Liver (tissue), 9 donors: Measurements from ENCODE around the gene SERPINA4. TPM values are rescaled to one million over a fixed set of nuclear protein-coding genes. Genes with fewer than 3 reads are reported as not detected.

ENCODE experiments used
- DNase-seq: peaks from one replicate; pipeline ENCODE4 v3.0.0-alpha.2; 2017; ENCODE audit warnings: low spot score
- H3K27ac ChIP-seq, 2 donors: one replicate each; pipeline ENCODE4 v1.7.0; 2013; ENCODE audit warnings: inconsistent platforms in 2 of 2, low read length in 2 of 2, control low read depth in 1 of 2, low read depth in 1 of 2, mild to moderate bottlenecking in 1 of 2
- H3K27me3 ChIP-seq, 4 donors: one replicate each; pipeline versions ENCODE4 v1.6.1 to v1.7.0; 2013; ENCODE audit warnings: low read length in 3 of 4, inconsistent platforms in 1 of 4, mild to moderate bottlenecking in 1 of 4, moderate library complexity in 1 of 4; ENCODE audit not compliant: control insufficient read depth in 4 of 4, insufficient read depth in 4 of 4
- H3K36me3 ChIP-seq, 4 donors: one replicate each; pipeline versions ENCODE4 v1.6.1 to v1.7.0; 2013; ENCODE audit warnings: low read length in 3 of 4, mild to moderate bottlenecking in 3 of 4, low read depth in 1 of 4, moderate library complexity in 1 of 4; ENCODE audit not compliant: control insufficient read depth in 4 of 4, insufficient read depth in 3 of 4
- H3K4me1 ChIP-seq, 4 donors: one replicate each; pipeline versions ENCODE4 v1.6.1 to v1.7.0; 2013; ENCODE audit warnings: low read length in 3 of 4, mild to moderate bottlenecking in 3 of 4, moderate library complexity in 1 of 4; ENCODE audit not compliant: control insufficient read depth in 4 of 4, insufficient read depth in 4 of 4
- H3K4me3 ChIP-seq, 3 donors: one replicate each; pipeline versions ENCODE4 v1.6.1 to v1.7.0; 2013; ENCODE audit warnings: low read length in 3 of 3, control low read depth in 1 of 3, low read depth in 1 of 3, mild to moderate bottlenecking in 1 of 3
- H3K9ac ChIP-seq, 2 donors: one replicate each; pipeline ENCODE4 v1.7.0; 2013; ENCODE audit warnings: low read length in 2 of 2, mild to moderate bottlenecking in 2 of 2, moderate library complexity in 2 of 2, control low read depth in 1 of 2, low read depth in 1 of 2
- H3K9me3 ChIP-seq, 4 donors: one replicate each; pipeline versions ENCODE4 v1.6.1 to v1.7.0; 2013; ENCODE audit warnings: low read length in 3 of 4; ENCODE audit not compliant: control insufficient read depth in 4 of 4
- EGR1 ChIP-seq, 2 donors: IDR thresholded peaks; 2 replicates each; pipeline ENCODE4 v1.6.1; 2016 to 2018; ENCODE audit warnings: antibody characterized with exemption in 2 of 2, low read depth in 2 of 2
- FOXA1 ChIP-seq: IDR thresholded peaks from 2 replicates; pipeline ENCODE4 v1.6.1; 2016; ENCODE audit warnings: antibody characterized with exemption
- FOXA2 ChIP-seq: IDR thresholded peaks from 2 replicates; pipeline ENCODE4 v1.6.1; 2016; ENCODE audit warnings: antibody characterized with exemption
- GABPA ChIP-seq, 2 donors: IDR thresholded peaks in 1 of 2; conservative IDR thresholded peaks in 1 of 2; 2 replicates each; pipeline ENCODE4 v1.6.1; 2016; ENCODE audit warnings: antibody characterized with exemption in 2 of 2, mild to moderate bottlenecking in 1 of 2, moderate library complexity in 1 of 2
- HNF4A ChIP-seq, 2 donors: conservative IDR thresholded peaks; 2 replicates each; pipeline ENCODE4 v1.6.1; 2016; ENCODE audit warnings: antibody characterized with exemption in 2 of 2, mild to moderate bottlenecking in 2 of 2
- HNF4G ChIP-seq: IDR thresholded peaks from 2 replicates; pipeline ENCODE4 v1.6.1; 2016; ENCODE audit warnings: antibody characterized with exemption
- JUND ChIP-seq, 2 donors: IDR thresholded peaks; 2 replicates each; pipeline ENCODE4 v1.6.1; 2016; ENCODE audit warnings: antibody characterized with exemption in 2 of 2
- NR2F2 ChIP-seq: IDR thresholded peaks from 2 replicates; pipeline ENCODE4 v1.6.1; 2016; ENCODE audit warnings: antibody characterized with exemption
- RAD21 ChIP-seq, 2 donors: IDR thresholded peaks; 2 replicates each; pipeline ENCODE4 v1.6.1; 2016; ENCODE audit warnings: antibody characterized with exemption in 2 of 2, mild to moderate bottlenecking in 2 of 2
- RXRA ChIP-seq, 2 donors: IDR thresholded peaks; 2 replicates each; pipeline ENCODE4 v1.6.1; 2017 to 2018; ENCODE audit warnings: antibody characterized with exemption in 2 of 2, mild to moderate bottlenecking in 1 of 2
- SP1 ChIP-seq: IDR thresholded peaks from 2 replicates; pipeline ENCODE4 v1.6.1; 2018; ENCODE audit warnings: antibody characterized with exemption, mild to moderate bottlenecking
- TAF1 ChIP-seq: conservative IDR thresholded peaks from 2 replicates; pipeline ENCODE4 v1.6.1; 2016; ENCODE audit warnings: antibody characterized with exemption, mild to moderate bottlenecking
- YY1 ChIP-seq: IDR thresholded peaks from 2 replicates; pipeline ENCODE4 v1.6.1; 2016; ENCODE audit warnings: antibody characterized with exemption, mild to moderate bottlenecking
- WGBS: extraction: QIAGEN DNeasy Blood & Tissue Kit; methylation state at CpG from one replicate; pipeline ENCODE4 v1.1.7; 2013; 5-methylcytosine and 5-hydroxymethylcytosine counted together
- polyA plus RNA-seq, 2 donors: library from polyadenylated mRNA; stranded (reverse) in 1 of 2; unstranded in 1 of 2; fragments of 200-250 nt in 1 of 2; fragments of >200 nt in 1 of 2; fragmentation: Nextera tagmentation in 1 of 2; extraction: Ambion mirVana in 1 of 2; gene quantifications; one replicate each; pipeline versions ENCODE4 v1.2.1 to v1.2.3, GENCODE V29; 2013 to 2015
- total RNA-seq, 2 donors: library from RNA; depleted of rRNA; stranded (reverse); fragments of >200 nt; gene quantifications; one replicate each; pipeline ENCODE4 v1.2.3, GENCODE V29; 2014
- TF ChIP-seq, protein P1 (sequence below): IDR thresholded peaks from 2 replicates; pipeline ENCODE4 v1.6.1; 2016; ENCODE audit warnings: antibody characterized with exemption, mild to moderate bottlenecking
- TF ChIP-seq, protein P2 (sequence below): IDR thresholded peaks from 2 replicates; pipeline ENCODE4 v1.6.1; 2016; ENCODE audit warnings: antibody characterized with exemption
- TF ChIP-seq, protein P3 (sequence below): fragments of 150-350 bp; IDR thresholded peaks from 2 replicates; pipeline ENCODE4 v1.5.1; 2017; ENCODE audit warnings: improper control_type of control experiment, low read depth, low read length; ENCODE audit not compliant: missing input control
- TF ChIP-seq, protein P4 (sequence below): IDR thresholded peaks from 2 replicates; pipeline ENCODE4 v1.6.1; 2016; ENCODE audit warnings: antibody characterized with exemption
- donor health status: healthy.
- donor health status: healthy.
- donor health status: healthy.
- donor health status: healthy.
- donor health status: healthy.

SERPINA4 gene
- total and polyA plus RNA-seq, 4 donors: 50.5 to 150 (median 74.0) TPM

DNA sequence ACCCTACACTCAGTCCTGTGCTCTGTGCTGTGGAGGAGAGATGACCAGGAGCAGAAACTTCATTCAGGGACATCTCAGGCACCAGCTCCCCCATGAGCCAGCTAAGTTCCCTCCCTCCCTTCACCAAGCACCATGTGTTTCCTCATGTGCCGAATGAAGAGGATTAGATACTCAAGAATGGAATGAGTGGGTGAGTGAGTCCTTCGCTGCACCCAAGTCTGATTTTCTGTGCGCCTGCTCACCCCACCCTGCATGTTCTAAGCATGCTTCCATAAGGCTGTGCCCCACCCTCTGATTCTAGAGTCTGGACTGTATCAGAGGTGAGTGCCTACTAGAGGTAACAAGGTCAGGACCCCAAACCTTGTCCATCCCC lies 32.1 kb downstream of the SERPINA4 start:
- Histone ChIP-seq H3K9me3 (no peaks in the 10 kb centered on the region), H3K4me1 (peaks cover 9 to 75% (median 48%) of the 10 kb centered on the region in 4 donors), H3K4me3 (no peak overlapping the region), H3K27ac (peak overlapping the region; percentile 67 to 79), H3K27me3 (no peaks in the 10 kb centered on the region), H3K9ac (no peak overlapping the region), H3K36me3 (peaks cover 6 to 29% (median 21%) of the 10 kb centered on the region in 4 donors)
- no peak for TF ChIP-seq HNF4A (conservative IDR thresholded peaks at IDR 0.05)
- TF ChIP-seq, protein P1, sequence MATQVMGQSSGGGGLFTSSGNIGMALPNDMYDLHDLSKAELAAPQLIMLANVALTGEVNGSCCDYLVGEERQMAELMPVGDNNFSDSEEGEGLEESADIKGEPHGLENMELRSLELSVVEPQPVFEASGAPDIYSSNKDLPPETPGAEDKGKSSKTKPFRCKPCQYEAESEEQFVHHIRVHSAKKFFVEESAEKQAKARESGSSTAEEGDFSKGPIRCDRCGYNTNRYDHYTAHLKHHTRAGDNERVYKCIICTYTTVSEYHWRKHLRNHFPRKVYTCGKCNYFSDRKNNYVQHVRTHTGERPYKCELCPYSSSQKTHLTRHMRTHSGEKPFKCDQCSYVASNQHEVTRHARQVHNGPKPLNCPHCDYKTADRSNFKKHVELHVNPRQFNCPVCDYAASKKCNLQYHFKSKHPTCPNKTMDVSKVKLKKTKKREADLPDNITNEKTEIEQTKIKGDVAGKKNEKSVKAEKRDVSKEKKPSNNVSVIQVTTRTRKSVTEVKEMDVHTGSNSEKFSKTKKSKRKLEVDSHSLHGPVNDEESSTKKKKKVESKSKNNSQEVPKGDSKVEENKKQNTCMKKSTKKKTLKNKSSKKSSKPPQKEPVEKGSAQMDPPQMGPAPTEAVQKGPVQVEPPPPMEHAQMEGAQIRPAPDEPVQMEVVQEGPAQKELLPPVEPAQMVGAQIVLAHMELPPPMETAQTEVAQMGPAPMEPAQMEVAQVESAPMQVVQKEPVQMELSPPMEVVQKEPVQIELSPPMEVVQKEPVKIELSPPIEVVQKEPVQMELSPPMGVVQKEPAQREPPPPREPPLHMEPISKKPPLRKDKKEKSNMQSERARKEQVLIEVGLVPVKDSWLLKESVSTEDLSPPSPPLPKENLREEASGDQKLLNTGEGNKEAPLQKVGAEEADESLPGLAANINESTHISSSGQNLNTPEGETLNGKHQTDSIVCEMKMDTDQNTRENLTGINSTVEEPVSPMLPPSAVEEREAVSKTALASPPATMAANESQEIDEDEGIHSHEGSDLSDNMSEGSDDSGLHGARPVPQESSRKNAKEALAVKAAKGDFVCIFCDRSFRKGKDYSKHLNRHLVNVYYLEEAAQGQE: no peak
- TF ChIP-seq, protein P2, sequence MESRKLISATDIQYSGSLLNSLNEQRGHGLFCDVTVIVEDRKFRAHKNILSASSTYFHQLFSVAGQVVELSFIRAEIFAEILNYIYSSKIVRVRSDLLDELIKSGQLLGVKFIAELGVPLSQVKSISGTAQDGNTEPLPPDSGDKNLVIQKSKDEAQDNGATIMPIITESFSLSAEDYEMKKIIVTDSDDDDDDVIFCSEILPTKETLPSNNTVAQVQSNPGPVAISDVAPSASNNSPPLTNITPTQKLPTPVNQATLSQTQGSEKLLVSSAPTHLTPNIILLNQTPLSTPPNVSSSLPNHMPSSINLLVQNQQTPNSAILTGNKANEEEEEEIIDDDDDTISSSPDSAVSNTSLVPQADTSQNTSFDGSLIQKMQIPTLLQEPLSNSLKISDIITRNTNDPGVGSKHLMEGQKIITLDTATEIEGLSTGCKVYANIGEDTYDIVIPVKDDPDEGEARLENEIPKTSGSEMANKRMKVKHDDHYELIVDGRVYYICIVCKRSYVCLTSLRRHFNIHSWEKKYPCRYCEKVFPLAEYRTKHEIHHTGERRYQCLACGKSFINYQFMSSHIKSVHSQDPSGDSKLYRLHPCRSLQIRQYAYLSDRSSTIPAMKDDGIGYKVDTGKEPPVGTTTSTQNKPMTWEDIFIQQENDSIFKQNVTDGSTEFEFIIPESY: no peak
- no peak for TF ChIP-seq RAD21 (IDR thresholded peaks at IDR 0.05)
- TF ChIP-seq, protein P3, sequence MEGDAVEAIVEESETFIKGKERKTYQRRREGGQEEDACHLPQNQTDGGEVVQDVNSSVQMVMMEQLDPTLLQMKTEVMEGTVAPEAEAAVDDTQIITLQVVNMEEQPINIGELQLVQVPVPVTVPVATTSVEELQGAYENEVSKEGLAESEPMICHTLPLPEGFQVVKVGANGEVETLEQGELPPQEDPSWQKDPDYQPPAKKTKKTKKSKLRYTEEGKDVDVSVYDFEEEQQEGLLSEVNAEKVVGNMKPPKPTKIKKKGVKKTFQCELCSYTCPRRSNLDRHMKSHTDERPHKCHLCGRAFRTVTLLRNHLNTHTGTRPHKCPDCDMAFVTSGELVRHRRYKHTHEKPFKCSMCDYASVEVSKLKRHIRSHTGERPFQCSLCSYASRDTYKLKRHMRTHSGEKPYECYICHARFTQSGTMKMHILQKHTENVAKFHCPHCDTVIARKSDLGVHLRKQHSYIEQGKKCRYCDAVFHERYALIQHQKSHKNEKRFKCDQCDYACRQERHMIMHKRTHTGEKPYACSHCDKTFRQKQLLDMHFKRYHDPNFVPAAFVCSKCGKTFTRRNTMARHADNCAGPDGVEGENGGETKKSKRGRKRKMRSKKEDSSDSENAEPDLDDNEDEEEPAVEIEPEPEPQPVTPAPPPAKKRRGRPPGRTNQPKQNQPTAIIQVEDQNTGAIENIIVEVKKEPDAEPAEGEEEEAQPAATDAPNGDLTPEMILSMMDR: no peak
- no peak for TF ChIP-seq JUND (IDR thresholded peaks at IDR 0.05)
- TF ChIP-seq, protein P4, sequence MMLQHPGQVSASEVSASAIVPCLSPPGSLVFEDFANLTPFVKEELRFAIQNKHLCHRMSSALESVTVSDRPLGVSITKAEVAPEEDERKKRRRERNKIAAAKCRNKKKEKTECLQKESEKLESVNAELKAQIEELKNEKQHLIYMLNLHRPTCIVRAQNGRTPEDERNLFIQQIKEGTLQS: no peak
- no peak for TF ChIP-seq TAF1
- no peak for TF ChIP-seq SP1
- no peak for TF ChIP-seq RXRA (IDR thresholded peaks at IDR 0.05)
- TF ChIP-seq GABPA (IDR thresholded peaks at IDR 0.05 in 1 of 2, conservative IDR thresholded peaks at IDR 0.05 in 1 of 2): no peak
- TF ChIP-seq FOXA1: no peak
- TF ChIP-seq HNF4G: no peak
- TF ChIP-seq NR2F2: no peak
- no peak for TF ChIP-seq YY1
- TF ChIP-seq EGR1 (IDR thresholded peaks at IDR 0.05; ENCODE audit: low read depth in 2 of 2): no peak
- no peak for TF ChIP-seq FOXA2
- WGBS: 61% methylated on average over 3 of the region's 3 CpGs
- DNase-seq: no peak
